ENCODE data around the gene LRRC47. TPM values are rescaled to one million over a fixed set of nuclear protein-coding genes. Genes with fewer than 3 reads are reported as not detected.
"Not testable (repeated sequence)": the region's sequence is repeated elsewhere in the genome, so short reads cannot be mapped to it uniquely, and the experiment has no call there.

Gene LRRC47
- total RNA-seq, 1 donor: 22.9 TPM

GRCh38 chr1:3756394-3756793, 39.9 kb downstream of the LRRC47 start:
- no peak for DNase-seq (ENCODE audit: low read depth)
- H3K4me3 ChIP-seq (ENCODE audit: low read depth, low read length): no peak overlapping the region
- TF ChIP-seq CTCF (IDR thresholded peaks at IDR 0.05; ENCODE audit: insufficient read depth, low read length): no peak

- DNase-seq (ENCODE audit: low read depth): no peak
- TF ChIP-seq CTCF (IDR thresholded peaks at IDR 0.05; ENCODE audit: insufficient read depth, low read length): no peak
- H3K4me3 ChIP-seq (ENCODE audit: low read depth, low read length): no peak overlapping the region
Measured at GRCh38 chr1:3753656-3754454, 42.4 kb downstream of the LRRC47 start.

- TF ChIP-seq CTCF (IDR thresholded peaks at IDR 0.05; ENCODE audit: insufficient read depth, low read length): no peak
- DNase-seq (ENCODE audit: low read depth): no peak
- no peak within 1 kb of the TSS for H3K4me3 ChIP-seq (ENCODE audit: low read depth, low read length)
Measured at GRCh38 chr1:3752400-3752945, 43.8 kb downstream of the LRRC47 start, which contains the start of gene CCDC27. CCDC27 (plus strand) TSS chr1:3752450; CDS start chr1:3752482, 32 bp downstream.

GRCh38 chr1:3750741-3751140, 45.6 kb downstream of the LRRC47 start:
- H3K4me3 ChIP-seq (ENCODE audit: low read depth, low read length): no peak overlapping the region
- no peak for DNase-seq (ENCODE audit: low read depth)
- TF ChIP-seq CTCF (IDR thresholded peaks at IDR 0.05; ENCODE audit: insufficient read depth, low read length): no peak

GRCh38 chr1:3749512-3749911, 46.8 kb downstream of the LRRC47 start:
- no peak for DNase-seq (ENCODE audit: low read depth)
- TF ChIP-seq CTCF (IDR thresholded peaks at IDR 0.05; ENCODE audit: insufficient read depth, low read length): no peak
- no peak overlapping the region for H3K4me3 ChIP-seq (ENCODE audit: low read depth, low read length)

GRCh38 chr1:3748316-3748900, 47.9 kb downstream of the LRRC47 start:
- not testable (repeated sequence) for DNase-seq (ENCODE audit: low read depth); H3K4me3 ChIP-seq (ENCODE audit: low read depth, low read length)

GRCh38 chr1:3747903-3748302, 48.4 kb downstream of the LRRC47 start:
- no peak for DNase-seq (ENCODE audit: low read depth)
- TF ChIP-seq CTCF (IDR thresholded peaks at IDR 0.05; ENCODE audit: insufficient read depth, low read length): no peak
- peak overlapping the region; percentile 71 for H3K4me3 ChIP-seq (ENCODE audit: low read depth, low read length)
